HEK293 (cell line): ENCODE measurements around the gene IRF2.

ENCODE experiments used
- AEBP2 ChIP-seq: fragments of 450-650 bp; formaldehyde crosslinking; IDR thresholded peaks from 2 replicates; pipeline ENCODE4 v1.5.1; 2016; ENCODE audit warnings: missing biosample characterization, missing genetic modification characterization, borderline replicate concordance
- KLF10 ChIP-seq: fragments of 450-650 bp; IDR thresholded peaks from 2 replicates; pipeline ENCODE4 v1.5.1; 2018; ENCODE audit warnings: missing biosample characterization, mild to moderate bottlenecking, missing genetic modification characterization
- PRDM4 ChIP-seq: fragments of 450-650 bp; formaldehyde crosslinking; IDR thresholded peaks from 2 replicates; pipeline ENCODE4 v1.5.1; 2017; ENCODE audit warnings: missing biosample characterization, missing genetic modification characterization
- SP3 ChIP-seq: fragments of 450-650 bp; formaldehyde crosslinking; IDR thresholded peaks from 2 replicates; pipeline ENCODE4 v1.5.1; 2016; ENCODE audit warnings: missing biosample characterization, missing genetic modification characterization
- TSHZ1 ChIP-seq: fragments of 450-650 bp; formaldehyde crosslinking; IDR thresholded peaks from 2 replicates; pipeline ENCODE4 v1.5.1; 2016; ENCODE audit warnings: missing biosample characterization, missing genetic modification characterization, borderline replicate concordance
- YY1 ChIP-seq: fragments of 450-650 bp; formaldehyde crosslinking; IDR thresholded peaks from 2 replicates; pipeline ENCODE4 v1.5.1; 2018; ENCODE audit warnings: missing biosample characterization, missing genetic modification characterization
- ZBTB11 ChIP-seq: fragments of 450-650 bp; formaldehyde crosslinking; conservative IDR thresholded peaks from 2 replicates; pipeline ENCODE4 v1.5.1; 2016; ENCODE audit warnings: low read depth, missing biosample characterization, missing genetic modification characterization
- ZBTB7A ChIP-seq: fragments of 450-650 bp; formaldehyde crosslinking; IDR thresholded peaks from 2 replicates; pipeline ENCODE4 v1.5.1; 2016; ENCODE audit warnings: low read depth, missing biosample characterization, missing genetic modification characterization
- ZFHX2 ChIP-seq: fragments of 450-650 bp; formaldehyde crosslinking; conservative IDR thresholded peaks from 2 replicates; pipeline ENCODE4 v1.5.1; 2016; ENCODE audit warnings: missing biosample characterization, missing genetic modification characterization
- ZFP3 ChIP-seq: fragments of 450-650 bp; formaldehyde crosslinking; IDR thresholded peaks from 2 replicates; pipeline ENCODE4 v1.5.1; 2016; ENCODE audit warnings: low read depth, missing biosample characterization, missing genetic modification characterization
- ZFP41 ChIP-seq: fragments of 450-650 bp; formaldehyde crosslinking; IDR thresholded peaks from 2 replicates; pipeline ENCODE4 v1.5.1; 2016; ENCODE audit warnings: missing biosample characterization, missing genetic modification characterization, borderline replicate concordance
- ZNF112 ChIP-seq: fragments of 450-650 bp; formaldehyde crosslinking; IDR thresholded peaks from 2 replicates; pipeline ENCODE4 v1.5.0; 2017; ENCODE audit warnings: missing biosample characterization, missing genetic modification characterization
- ZNF19 ChIP-seq: fragments of 450-650 bp; formaldehyde crosslinking; IDR thresholded peaks from 2 replicates; pipeline ENCODE4; 2016; ENCODE audit warnings: missing biosample characterization, missing genetic modification characterization, low read depth
- ZNF214 ChIP-seq: fragments of 450-650 bp; formaldehyde crosslinking; IDR thresholded peaks from 2 replicates; pipeline ENCODE4 v1.5.1; 2017; ENCODE audit warnings: missing biosample characterization, mild to moderate bottlenecking, missing genetic modification characterization, borderline replicate concordance
- ZNF23 ChIP-seq: fragments of 450-650 bp; formaldehyde crosslinking; IDR thresholded peaks from 2 replicates; pipeline ENCODE4 v1.5.1; 2016; ENCODE audit warnings: missing biosample characterization, missing genetic modification characterization, borderline replicate concordance
- ZNF292 ChIP-seq: fragments of 450-650 bp; formaldehyde crosslinking; IDR thresholded peaks from 2 replicates; pipeline ENCODE4 v1.5.1; 2016; ENCODE audit warnings: low read depth, missing biosample characterization, missing genetic modification characterization, borderline replicate concordance
- ZNF391 ChIP-seq: fragments of 450-650 bp; formaldehyde crosslinking; IDR thresholded peaks from 2 replicates; pipeline ENCODE4 v1.5.1; 2016; ENCODE audit warnings: low read depth, missing biosample characterization, missing genetic modification characterization, borderline replicate concordance
- ZNF404 ChIP-seq: fragments of 450-650 bp; formaldehyde crosslinking; IDR thresholded peaks from 2 replicates; pipeline ENCODE4 v1.5.1; 2017; ENCODE audit warnings: missing biosample characterization, missing genetic modification characterization
- ZNF433 ChIP-seq: fragments of 450-650 bp; formaldehyde crosslinking; IDR thresholded peaks from 2 replicates; pipeline ENCODE4 v1.5.1; 2016; ENCODE audit warnings: missing biosample characterization, missing genetic modification characterization, low read depth
- ZNF521 ChIP-seq: fragments of 450-650 bp; formaldehyde crosslinking; IDR thresholded peaks from 2 replicates; pipeline ENCODE4 v1.5.1; 2017; ENCODE audit warnings: missing biosample characterization, mild to moderate bottlenecking, missing genetic modification characterization
- ZNF548 ChIP-seq: fragments of 450-650 bp; formaldehyde crosslinking; IDR thresholded peaks from 2 replicates; pipeline ENCODE4 v1.5.1; 2016; ENCODE audit warnings: missing biosample characterization, missing genetic modification characterization
- ZNF555 ChIP-seq: fragments of 450-650 bp; formaldehyde crosslinking; conservative IDR thresholded peaks from 2 replicates; pipeline ENCODE4 v1.5.1; 2017; ENCODE audit warnings: missing biosample characterization, mild to moderate bottlenecking, missing genetic modification characterization, inconsistent platforms
- ZNF571 ChIP-seq: fragments of 450-650 bp; formaldehyde crosslinking; IDR thresholded peaks from 2 replicates; pipeline ENCODE4 v1.5.0; 2017; ENCODE audit warnings: missing biosample characterization, missing genetic modification characterization
- ZNF585B ChIP-seq: fragments of 450-650 bp; formaldehyde crosslinking; IDR thresholded peaks from 2 replicates; pipeline ENCODE4 v1.5.1; 2016; ENCODE audit warnings: missing biosample characterization, missing genetic modification characterization
- ZNF623 ChIP-seq: fragments of 450-650 bp; formaldehyde crosslinking; IDR thresholded peaks from 2 replicates; pipeline ENCODE4 v1.5.1; 2016; ENCODE audit warnings: missing biosample characterization, missing genetic modification characterization
- ZNF670 ChIP-seq: fragments of 450-650 bp; formaldehyde crosslinking; IDR thresholded peaks from 2 replicates; pipeline ENCODE4 v1.5.1; 2016; ENCODE audit warnings: missing biosample characterization, missing genetic modification characterization, low read depth
- ZNF76 ChIP-seq: fragments of 450-650 bp; formaldehyde crosslinking; IDR thresholded peaks from 2 replicates; pipeline ENCODE4; 2016; ENCODE audit warnings: low read depth, missing biosample characterization, missing genetic modification characterization, borderline replicate concordance
- TF ChIP-seq, protein P1 (sequence below): fragments of 450-650 bp; formaldehyde crosslinking; IDR thresholded peaks from 2 replicates; pipeline ENCODE4 v1.5.1; 2016; ENCODE audit warnings: missing biosample characterization, missing genetic modification characterization

Gene IRF2

DNA sequence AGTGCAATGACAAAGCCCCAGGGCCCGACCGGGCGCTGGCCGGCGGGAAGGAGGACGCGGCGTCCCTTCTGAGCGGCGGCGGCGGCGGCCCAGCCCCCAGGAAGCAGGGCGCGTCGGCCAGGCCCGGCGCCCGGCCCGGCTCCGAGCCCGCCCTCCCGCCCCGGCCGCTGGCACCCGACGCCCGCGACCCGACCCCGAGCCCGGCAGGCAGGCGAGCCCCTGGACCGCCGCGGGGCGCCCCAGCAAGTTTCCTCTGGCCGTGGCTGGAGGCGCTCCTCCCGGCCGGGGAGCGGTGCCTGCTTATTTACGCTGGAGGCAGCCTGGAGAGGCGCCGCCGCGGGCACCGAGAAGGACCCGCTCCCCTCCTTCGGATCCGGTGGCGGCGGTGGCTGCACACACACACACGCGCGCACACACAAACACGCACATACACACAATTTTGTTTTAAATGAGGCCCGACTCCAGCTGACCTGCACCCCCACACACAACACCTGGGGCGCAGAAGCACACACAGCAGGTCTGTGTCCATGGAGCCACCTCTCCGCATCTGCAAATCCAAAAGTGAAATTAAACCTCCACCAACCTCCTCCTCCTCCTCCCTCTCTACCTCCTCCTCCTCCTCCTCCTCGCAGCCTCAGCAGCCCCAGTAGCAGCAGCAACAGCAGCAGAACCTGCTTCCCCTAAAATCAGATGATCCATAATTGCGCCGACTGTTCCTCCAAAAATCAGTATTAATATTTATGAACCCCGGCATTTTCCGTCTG lies 669 bp downstream of the IRF2 start (continued):
- TF ChIP-seq ZBTB11 (tag by site-specific recombination) (0 out of 2 replicates have a peak, but pooled peaks have one; percentile 7), ZNF585B (tag by site-specific recombination) (no peak), AEBP2 (tag by site-specific recombination) (no peak), ZNF391 (no peak), TSHZ1 (no peak), ZNF433 (tag by site-specific recombination) (no peak), ZNF19 (tag by site-specific recombination) (no peak), PRDM4 (peak; percentile 9; the same call in 1 of the 2 replicates), ZNF404 (tag by site-specific recombination) (no peak), ZNF214 (no peak), ZNF548 (no peak), ZNF23 (tag by site-specific recombination) (no peak), ZNF571 (tag by site-specific recombination) (no peak), ZNF555 (tag by site-specific recombination) (no peak), YY1 (tag by site-specific recombination) (no peak), ZFP3 (no peak), ZNF623 (tag by site-specific recombination) (no peak), ZNF670 (tag by site-specific recombination) (no peak), ZNF292 (tag by site-specific recombination) (no peak), ZBTB7A (tag by site-specific recombination) (no peak), ZFP41 (tag by site-specific recombination) (no peak), ZFHX2 (peak; percentile 71), ZNF521 (tag by site-specific recombination) (no peak), KLF10 (no peak), ZNF112 (tag by site-specific recombination) (no peak), SP3 (tag by site-specific recombination) (no peak), ZNF76 (tag by site-specific recombination) (no peak)
- TF ChIP-seq, protein P1, sequence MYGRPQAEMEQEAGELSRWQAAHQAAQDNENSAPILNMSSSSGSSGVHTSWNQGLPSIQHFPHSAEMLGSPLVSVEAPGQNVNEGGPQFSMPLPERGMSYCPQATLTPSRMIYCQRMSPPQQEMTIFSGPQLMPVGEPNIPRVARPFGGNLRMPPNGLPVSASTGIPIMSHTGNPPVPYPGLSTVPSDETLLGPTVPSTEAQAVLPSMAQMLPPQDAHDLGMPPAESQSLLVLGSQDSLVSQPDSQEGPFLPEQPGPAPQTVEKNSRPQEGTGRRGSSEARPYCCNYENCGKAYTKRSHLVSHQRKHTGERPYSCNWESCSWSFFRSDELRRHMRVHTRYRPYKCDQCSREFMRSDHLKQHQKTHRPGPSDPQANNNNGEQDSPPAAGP (tag by site-specific recombination): no peak
